ENCODE results near the gene RIT2.

The RIT2 gene

DNA sequence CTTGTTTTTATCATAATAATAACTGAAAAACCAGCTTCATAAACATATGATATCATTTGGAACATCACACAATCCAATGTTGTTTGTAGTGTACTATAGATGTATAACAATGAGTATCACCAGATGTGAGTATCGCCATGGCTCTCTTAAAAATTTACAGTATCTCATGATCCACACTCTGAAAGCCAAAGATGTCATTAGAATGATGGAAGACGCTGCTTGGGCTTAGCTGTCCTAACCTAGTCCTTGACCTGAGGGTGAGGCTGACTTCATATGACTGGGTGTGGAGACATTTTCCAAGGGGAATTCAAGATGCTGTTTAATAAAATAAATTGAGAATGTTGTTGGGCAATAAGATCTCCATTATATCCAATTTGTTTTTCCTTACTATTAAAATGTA is 242.6 kb downstream of the RIT2 start:
- DNase-seq (ENCODE audit: insufficient read length, low spot score) (no peak), FAIRE-seq (no peak)

DNA sequence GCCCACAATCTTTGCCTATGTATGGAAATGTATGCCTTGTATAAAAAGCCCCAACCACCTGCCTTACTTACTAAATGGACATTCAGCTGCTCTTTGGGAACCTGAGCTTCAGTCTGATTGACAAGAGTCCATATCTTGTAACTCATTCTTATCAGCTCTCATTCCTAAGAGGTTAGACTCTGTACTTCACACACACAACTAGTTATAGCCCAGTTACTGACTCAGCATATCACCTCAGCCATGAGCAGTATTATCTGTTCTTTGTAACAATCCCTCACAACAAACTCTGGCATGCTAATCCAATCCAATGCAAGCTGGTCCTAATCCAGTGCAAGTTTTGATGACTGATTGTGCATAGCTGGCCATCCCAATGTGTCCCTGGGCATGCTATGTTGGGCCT is 250.6 kb downstream of the RIT2 start:
- DNase-seq (ENCODE audit: insufficient read length, low spot score) (no peak), FAIRE-seq (peak; percentile 11)
- TF ChIP-seq CTCF (IDR thresholded peaks at IDR 0.05; ENCODE audit: insufficient read depth, missing control alignments): no peak

More for the DNA sequence above, 242.6 kb downstream of the RIT2 start:
- no peak for TF ChIP-seq CTCF (IDR thresholded peaks at IDR 0.05; ENCODE audit: insufficient read depth, missing control alignments)

- DNase-seq (ENCODE audit: insufficient read length, low spot score) (no peak), FAIRE-seq (no peak)
- TF ChIP-seq CTCF (IDR thresholded peaks at IDR 0.05; ENCODE audit: insufficient read depth, missing control alignments): no peak
Measured at GRCh38 chr18:42861271-42861670, 254.2 kb downstream of the RIT2 start.

DNA sequence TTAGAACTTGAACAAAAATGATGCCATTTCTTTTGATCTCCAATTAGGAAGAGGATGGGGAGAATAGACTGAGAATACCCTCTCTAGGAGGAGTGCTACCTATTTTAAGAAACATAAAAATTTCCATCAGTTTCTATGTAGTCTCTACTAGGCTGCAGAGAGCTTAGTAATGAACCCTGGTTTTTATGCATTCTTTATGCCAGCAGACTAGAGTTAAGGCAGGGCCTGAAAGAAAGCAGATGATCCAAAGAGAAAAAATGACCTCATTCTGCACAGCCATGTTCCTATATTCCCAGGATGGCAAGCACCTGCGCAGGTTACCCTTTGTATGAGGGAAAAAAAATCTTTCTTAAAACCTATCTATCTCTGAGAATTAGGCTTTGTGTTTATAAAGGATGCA is 254.9 kb downstream of the RIT2 start:
- no peak for FAIRE-seq
- no peak for DNase-seq (ENCODE audit: insufficient read length, low spot score)
- TF ChIP-seq CTCF (IDR thresholded peaks at IDR 0.05; ENCODE audit: insufficient read depth, missing control alignments): no peak

DNA sequence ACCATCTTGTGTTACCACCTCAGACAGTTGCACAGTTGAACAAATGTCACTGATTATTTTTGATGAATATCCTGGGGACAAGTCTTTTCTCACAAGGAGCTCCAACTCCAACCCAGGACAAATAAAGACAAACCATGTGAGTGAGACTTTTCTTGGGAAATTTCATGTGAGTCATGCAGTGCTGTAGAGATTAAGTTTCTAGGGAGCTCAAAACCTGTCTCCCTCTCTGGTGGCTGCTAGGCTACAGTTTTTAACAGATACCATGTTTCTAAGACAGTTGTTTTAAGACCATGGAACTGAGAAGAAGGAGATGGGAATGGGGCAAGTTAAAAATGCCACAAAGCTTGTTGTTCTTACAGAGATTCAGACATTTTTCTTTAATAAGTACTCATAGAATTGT is 255.5 kb downstream of the RIT2 start:
- no peak for TF ChIP-seq CTCF (IDR thresholded peaks at IDR 0.05; ENCODE audit: insufficient read depth, missing control alignments)
- FAIRE-seq (no peak), DNase-seq (ENCODE audit: insufficient read length, low spot score) (no peak)

GRCh38 chr18:42854558-42854957 is 260.9 kb downstream of the RIT2 start:
- DNase-seq (ENCODE audit: insufficient read length, low spot score) (no peak), FAIRE-seq (no peak)
- TF ChIP-seq CTCF (IDR thresholded peaks at IDR 0.05; ENCODE audit: insufficient read depth, missing control alignments): no peak

DNA sequence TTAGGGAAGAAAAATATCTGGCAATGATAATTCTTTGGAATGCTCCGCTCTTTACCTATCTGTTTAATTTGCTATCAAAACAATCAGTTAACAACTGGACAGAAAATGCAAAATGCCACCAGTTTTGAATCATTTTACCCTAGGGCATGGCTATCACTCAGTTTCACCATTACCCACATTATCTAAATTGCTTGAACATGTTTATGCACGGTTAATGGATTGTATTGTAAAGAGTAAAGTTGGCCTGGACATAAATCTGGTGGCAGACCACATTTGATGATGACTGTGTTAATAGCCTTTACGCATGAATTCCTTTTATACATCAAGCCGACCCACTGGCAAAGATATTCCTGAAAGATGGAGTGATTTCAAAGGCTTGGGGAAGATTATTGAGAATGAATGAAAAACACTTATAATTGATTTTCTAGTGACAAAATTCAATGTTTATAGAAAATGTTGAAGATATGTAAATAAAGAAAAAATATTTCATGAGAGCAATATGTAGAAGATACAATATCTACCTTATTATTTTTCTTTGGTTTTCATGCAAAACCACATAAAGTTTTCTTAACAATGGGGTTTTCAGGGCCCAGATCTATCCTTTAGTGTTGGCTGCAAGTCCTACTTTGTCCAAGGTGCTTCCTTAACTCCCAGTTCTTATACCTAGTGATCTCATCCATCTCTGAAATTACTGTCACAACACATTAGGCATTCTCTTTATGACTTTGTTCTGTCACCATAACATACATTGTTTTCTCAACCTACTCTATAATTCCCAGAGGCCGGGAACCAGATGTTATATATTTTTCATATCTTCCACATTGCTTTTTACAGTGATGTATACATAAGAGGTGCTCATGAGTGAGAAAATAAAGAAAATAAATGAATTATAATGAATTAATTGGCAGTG is 265.1 kb downstream of the RIT2 start:
- DNase-seq (ENCODE audit: insufficient read length, low spot score): no peak
- TF ChIP-seq CTCF (IDR thresholded peaks at IDR 0.05; ENCODE audit: insufficient read depth, missing control alignments): no peak
- FAIRE-seq: peak; percentile 67

Measured in D721Med (cell line).